Measurements from ENCODE around the gene URB1.

The URB1 gene

DNA sequence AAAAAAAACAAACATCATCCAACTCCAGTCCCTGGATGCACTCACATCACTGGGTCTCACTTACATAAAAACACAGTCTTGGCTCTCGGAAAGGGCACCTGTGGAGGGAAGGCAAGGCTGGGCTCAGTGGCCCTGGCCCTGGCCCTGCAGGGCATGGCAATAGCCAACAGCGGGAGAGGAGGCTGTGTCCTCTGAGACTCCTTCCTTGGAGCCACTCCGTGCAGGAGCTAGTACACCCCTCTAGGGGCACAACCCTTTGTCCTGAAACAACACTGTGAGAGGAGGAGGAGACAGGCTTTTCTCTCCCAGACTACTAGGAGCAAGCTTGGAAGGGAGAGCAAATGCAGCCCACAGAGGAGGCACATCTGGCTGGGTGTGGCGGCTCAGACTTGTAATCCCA is 28.0 kb downstream of the URB1 start:
- Histone ChIP-seq H3K36me3 (ENCODE audit: low read length) (0 out of 2 replicates have a peak, but pooled peaks cover 3% of the 10 kb centered on the region), H3K27ac (ENCODE audit: low read depth, low read length) (no peak overlapping the region)

DNA sequence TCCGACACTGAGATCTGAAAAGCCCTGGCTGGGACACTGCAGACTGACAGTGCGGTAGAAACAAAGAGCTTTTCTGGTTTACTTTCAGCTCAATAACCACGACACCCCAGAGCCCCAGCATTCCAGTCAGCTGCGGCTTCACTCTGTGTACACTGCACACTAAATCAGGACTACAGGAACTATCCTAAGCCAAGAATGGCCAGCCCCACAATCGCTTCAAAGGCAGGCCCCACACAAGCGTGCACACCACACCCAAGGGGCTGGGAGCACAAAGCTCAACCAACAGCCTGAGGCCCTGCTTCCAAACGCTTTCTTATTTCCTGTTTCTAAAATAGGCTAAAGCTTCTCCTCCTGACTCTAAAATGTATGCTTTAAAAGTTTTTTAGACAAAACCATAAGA is 28.4 kb downstream of the URB1 start:
- no peak overlapping the region for H3K27ac ChIP-seq (ENCODE audit: low read depth, low read length)
- H3K27me3 ChIP-seq (ENCODE audit: low read length) = no peaks in the 10 kb centered on the region
- no peak overlapping the region for H3K4me3 ChIP-seq (ENCODE audit: insufficient read depth, low read length, poor library complexity, severe bottlenecking)
- H3K9me3 ChIP-seq (ENCODE audit: insufficient read depth, low read length) = no peaks in the 10 kb centered on the region
- H2AFZ ChIP-seq (ENCODE audit: low read depth, low read length, severe bottlenecking) = no peak overlapping the region
- no peaks in the 10 kb centered on the region for H3K79me2 ChIP-seq (ENCODE audit: insufficient read depth, low read length)
- 0 out of 2 replicates have a peak, but pooled peaks cover 3% of the 10 kb centered on the region for H3K36me3 ChIP-seq (ENCODE audit: low read length)
- H4K20me1 ChIP-seq (ENCODE audit: low read depth, low read length) = no peaks in the 10 kb centered on the region
- H3K9ac ChIP-seq (ENCODE audit: low read length) = no peak overlapping the region
- TF ChIP-seq, protein P1, sequence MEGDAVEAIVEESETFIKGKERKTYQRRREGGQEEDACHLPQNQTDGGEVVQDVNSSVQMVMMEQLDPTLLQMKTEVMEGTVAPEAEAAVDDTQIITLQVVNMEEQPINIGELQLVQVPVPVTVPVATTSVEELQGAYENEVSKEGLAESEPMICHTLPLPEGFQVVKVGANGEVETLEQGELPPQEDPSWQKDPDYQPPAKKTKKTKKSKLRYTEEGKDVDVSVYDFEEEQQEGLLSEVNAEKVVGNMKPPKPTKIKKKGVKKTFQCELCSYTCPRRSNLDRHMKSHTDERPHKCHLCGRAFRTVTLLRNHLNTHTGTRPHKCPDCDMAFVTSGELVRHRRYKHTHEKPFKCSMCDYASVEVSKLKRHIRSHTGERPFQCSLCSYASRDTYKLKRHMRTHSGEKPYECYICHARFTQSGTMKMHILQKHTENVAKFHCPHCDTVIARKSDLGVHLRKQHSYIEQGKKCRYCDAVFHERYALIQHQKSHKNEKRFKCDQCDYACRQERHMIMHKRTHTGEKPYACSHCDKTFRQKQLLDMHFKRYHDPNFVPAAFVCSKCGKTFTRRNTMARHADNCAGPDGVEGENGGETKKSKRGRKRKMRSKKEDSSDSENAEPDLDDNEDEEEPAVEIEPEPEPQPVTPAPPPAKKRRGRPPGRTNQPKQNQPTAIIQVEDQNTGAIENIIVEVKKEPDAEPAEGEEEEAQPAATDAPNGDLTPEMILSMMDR (IDR thresholded peaks at IDR 0.05; ENCODE audit: insufficient read depth, low read length, poor library complexity, severe bottlenecking) = no peak
- no peak for TF ChIP-seq EZH2phosphoT487 (conservative IDR thresholded peaks at IDR 0.05; ENCODE audit: low read length)
- H3K9me2 ChIP-seq (replicated peaks; ENCODE audit: insufficient read depth, low read length) = no peaks in the 10 kb centered on the region
- H3F3A ChIP-seq (ENCODE audit: insufficient read depth) = no peaks in the 10 kb centered on the region
- no peak overlapping the region for H3K4me2 ChIP-seq (ENCODE audit: low read depth, low read length, poor library complexity, severe bottlenecking)

More for the DNA sequence above, 28.0 kb downstream of the URB1 start:
- H3F3A ChIP-seq (ENCODE audit: insufficient read depth) = no peaks in the 10 kb centered on the region
- no peaks in the 10 kb centered on the region for H3K79me2 ChIP-seq (ENCODE audit: insufficient read depth, low read length)
- H3K9ac ChIP-seq (ENCODE audit: low read length) = no peak overlapping the region
- H3K4me2 ChIP-seq (ENCODE audit: low read depth, low read length, poor library complexity, severe bottlenecking) = no peak overlapping the region
- TF ChIP-seq, protein P1 (IDR thresholded peaks at IDR 0.05; ENCODE audit: insufficient read depth, low read length, poor library complexity, severe bottlenecking) = no peak
- TF ChIP-seq EZH2phosphoT487 (conservative IDR thresholded peaks at IDR 0.05; ENCODE audit: low read length) = no peak
- no peaks in the 10 kb centered on the region for H3K27me3 ChIP-seq (ENCODE audit: low read length)
- no peak overlapping the region for H3K4me3 ChIP-seq (ENCODE audit: insufficient read depth, low read length, poor library complexity, severe bottlenecking)
- no peaks in the 10 kb centered on the region for H4K20me1 ChIP-seq (ENCODE audit: low read depth, low read length)
- no peaks in the 10 kb centered on the region for H3K9me2 ChIP-seq (replicated peaks; ENCODE audit: insufficient read depth, low read length)
- H2AFZ ChIP-seq (ENCODE audit: low read depth, low read length, severe bottlenecking) = no peak overlapping the region
- H3K9me3 ChIP-seq (ENCODE audit: insufficient read depth, low read length) = no peaks in the 10 kb centered on the region

DNA sequence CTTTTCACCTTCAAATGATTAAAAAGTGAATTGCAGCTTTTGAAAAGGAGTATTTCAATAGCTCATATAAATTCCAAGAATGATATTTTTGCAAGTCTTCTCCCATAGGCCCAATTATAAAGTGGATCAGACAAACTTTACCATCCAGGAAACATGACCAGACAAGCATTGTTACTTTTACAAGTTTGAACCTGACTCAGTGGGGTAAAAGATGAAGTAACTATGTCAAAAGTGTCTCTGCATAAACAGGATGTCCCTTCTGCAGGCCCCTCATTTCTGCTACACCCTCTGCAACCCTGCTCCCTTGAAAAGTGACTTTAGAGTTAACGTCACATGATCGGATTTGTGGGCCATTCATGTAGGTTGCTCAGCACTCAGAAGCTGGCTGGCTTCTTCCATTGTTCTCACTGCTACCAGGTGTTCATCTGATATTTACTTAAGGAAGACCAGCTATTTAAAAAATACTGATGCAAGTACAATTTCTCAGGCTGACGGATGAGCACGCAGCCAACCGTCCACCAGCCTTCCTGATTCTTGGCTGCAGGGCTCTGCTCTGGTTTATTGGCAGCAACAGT is 32.3 kb downstream of the URB1 start:
- Histone ChIP-seq H3K36me3 (ENCODE audit: low read length) (peaks cover 6% of the 10 kb centered on the region; the same call in 1 of the 2 replicates), H3K9me3 (ENCODE audit: insufficient read depth, low read length) (no peaks in the 10 kb centered on the region), H3K27ac (ENCODE audit: low read depth, low read length) (no peak overlapping the region), H3K4me2 (ENCODE audit: low read depth, low read length, poor library complexity, severe bottlenecking) (no peak overlapping the region), H3K9ac (ENCODE audit: low read length) (no peak overlapping the region), H3K79me2 (ENCODE audit: insufficient read depth, low read length) (no peaks in the 10 kb centered on the region), H4K20me1 (ENCODE audit: low read depth, low read length) (no peaks in the 10 kb centered on the region), H3K4me3 (ENCODE audit: insufficient read depth, low read length, poor library complexity, severe bottlenecking) (no peak overlapping the region), H3F3A (ENCODE audit: insufficient read depth) (no peaks in the 10 kb centered on the region), H3K27me3 (ENCODE audit: low read length) (no peaks in the 10 kb centered on the region), H2AFZ (ENCODE audit: low read depth, low read length, severe bottlenecking) (no peak overlapping the region), H3K9me2 (replicated peaks; ENCODE audit: insufficient read depth, low read length) (no peaks in the 10 kb centered on the region)
- TF ChIP-seq, protein P1 (IDR thresholded peaks at IDR 0.05; ENCODE audit: insufficient read depth, low read length, poor library complexity, severe bottlenecking) = no peak
